CD4-positive, alpha-beta T cell treated with Interleukin-6 at 100 ng/mL for 8 hours (primary cell): ENCODE measurements around the gene PDIA6.
"Not testable (repeated sequence)": the region's sequence is repeated elsewhere in the genome, so short reads cannot be mapped to it uniquely, and the experiment has no call there.

ENCODE experiments used
- DNase-seq: peaks from one replicate; pipeline ENCODE4 v3.0.0-alpha.2; 2020; ENCODE audit warnings: mixed read lengths, low spot score

PDIA6 gene

GRCh38 chr2:10780821-10781220 is 31.8 kb downstream of the PDIA6 start:
- not testable (repeated sequence) for DNase-seq

- DNase-seq: no peak
Measured at GRCh38 chr2:10780491-10780820, 32.1 kb downstream of the PDIA6 start.

- no peak for DNase-seq
Measured at GRCh38 chr2:10779776-10780490, 32.7 kb downstream of the PDIA6 start.

- no peak for DNase-seq
Measured at GRCh38 chr2:10778724-10779115, 33.9 kb downstream of the PDIA6 start.

GRCh38 chr2:10777842-10778723 is 34.5 kb downstream of the PDIA6 start:
- DNase-seq: no peak

GRCh38 chr2:10777111-10777841 is 35.3 kb downstream of the PDIA6 start:
- DNase-seq: no peak

GRCh38 chr2:10776231-10776977 is 36.2 kb downstream of the PDIA6 start:
- DNase-seq: no peak

- no peak for DNase-seq
Measured at GRCh38 chr2:10775831-10776230, 36.8 kb downstream of the PDIA6 start.

GRCh38 chr2:10775021-10775780 is 37.4 kb downstream of the PDIA6 start:
- DNase-seq: no peak

- DNase-seq: no peak
Measured at GRCh38 chr2:10774394-10774793, 38.2 kb downstream of the PDIA6 start.

GRCh38 chr2:10773821-10774341 is 38.7 kb downstream of the PDIA6 start:
- no peak for DNase-seq

- no peak for DNase-seq
Measured at GRCh38 chr2:10772868-10773215, 39.7 kb downstream of the PDIA6 start.

- DNase-seq: no peak
Measured at GRCh38 chr2:10772201-10772867, 40.3 kb downstream of the PDIA6 start.

- DNase-seq: no peak
Measured at GRCh38 chr2:10771786-10772185, 40.8 kb downstream of the PDIA6 start.

GRCh38 chr2:10770956-10771750 is 41.4 kb downstream of the PDIA6 start:
- DNase-seq: no peak

- no peak for DNase-seq
Measured at GRCh38 chr2:10768063-10768507, 44.5 kb downstream of the PDIA6 start.

- DNase-seq: no peak
Measured at GRCh38 chr2:10765914-10766313, 46.7 kb downstream of the PDIA6 start.

GRCh38 chr2:10765461-10765860 is 47.1 kb downstream of the PDIA6 start:
- no peak for DNase-seq

- DNase-seq: no peak
Measured at GRCh38 chr2:10764896-10765295, 47.7 kb downstream of the PDIA6 start.
